ENCODE results near the gene AJAP1.

The AJAP1 gene

DNA sequence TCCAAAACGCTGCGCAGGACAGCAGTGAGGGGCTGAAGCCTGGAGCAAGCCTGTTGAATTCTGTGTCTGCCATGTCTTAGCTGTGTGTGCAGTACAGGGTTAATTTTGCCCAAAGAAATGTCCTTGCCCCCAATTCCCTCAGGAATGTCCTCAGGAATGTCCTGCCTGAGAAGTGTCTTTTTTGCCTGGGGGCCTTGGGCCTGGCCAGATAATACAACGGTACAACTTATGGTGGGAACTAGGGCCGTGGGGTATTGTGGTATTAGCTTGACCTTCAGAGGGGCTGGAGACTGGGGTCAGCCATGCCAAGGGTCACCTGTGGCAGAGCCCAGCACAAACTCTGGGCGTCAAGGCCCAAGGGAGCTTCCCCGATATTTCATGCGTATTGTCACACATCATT is 107.7 kb downstream of the AJAP1 start:
- no peak for TF ChIP-seq CTCF (IDR thresholded peaks at IDR 0.05; ENCODE audit: control extremely low read depth, extremely low read depth, low read depth, missing control alignments)
- DNase-seq (ENCODE audit: extremely low spot score) = no peak
- CTCF ChIA-PET = no interaction called here
- POLR2A ChIA-PET = interaction anchor here (0.6 kb wide), 1 partner anchor 11 kb away, joined by 3 read pairs; no protein-coding TSS in a partner anchor

- POLR2A ChIA-PET = no interaction called here
- no peak for DNase-seq (ENCODE audit: extremely low spot score)
- no peak for TF ChIP-seq CTCF (IDR thresholded peaks at IDR 0.05; ENCODE audit: control extremely low read depth, extremely low read depth, low read depth, missing control alignments)
- CTCF ChIA-PET = no interaction called here
Measured at GRCh38 chr1:4767308-4767707, 112.9 kb downstream of the AJAP1 start.

- ChIA-PET POLR2A (no interaction called here), CTCF (no interaction called here)
- no peak for TF ChIP-seq CTCF (IDR thresholded peaks at IDR 0.05; ENCODE audit: control extremely low read depth, extremely low read depth, low read depth, missing control alignments)
- no peak for DNase-seq (ENCODE audit: extremely low spot score)
Measured at GRCh38 chr1:4768553-4768952, 114.1 kb downstream of the AJAP1 start.

DNA sequence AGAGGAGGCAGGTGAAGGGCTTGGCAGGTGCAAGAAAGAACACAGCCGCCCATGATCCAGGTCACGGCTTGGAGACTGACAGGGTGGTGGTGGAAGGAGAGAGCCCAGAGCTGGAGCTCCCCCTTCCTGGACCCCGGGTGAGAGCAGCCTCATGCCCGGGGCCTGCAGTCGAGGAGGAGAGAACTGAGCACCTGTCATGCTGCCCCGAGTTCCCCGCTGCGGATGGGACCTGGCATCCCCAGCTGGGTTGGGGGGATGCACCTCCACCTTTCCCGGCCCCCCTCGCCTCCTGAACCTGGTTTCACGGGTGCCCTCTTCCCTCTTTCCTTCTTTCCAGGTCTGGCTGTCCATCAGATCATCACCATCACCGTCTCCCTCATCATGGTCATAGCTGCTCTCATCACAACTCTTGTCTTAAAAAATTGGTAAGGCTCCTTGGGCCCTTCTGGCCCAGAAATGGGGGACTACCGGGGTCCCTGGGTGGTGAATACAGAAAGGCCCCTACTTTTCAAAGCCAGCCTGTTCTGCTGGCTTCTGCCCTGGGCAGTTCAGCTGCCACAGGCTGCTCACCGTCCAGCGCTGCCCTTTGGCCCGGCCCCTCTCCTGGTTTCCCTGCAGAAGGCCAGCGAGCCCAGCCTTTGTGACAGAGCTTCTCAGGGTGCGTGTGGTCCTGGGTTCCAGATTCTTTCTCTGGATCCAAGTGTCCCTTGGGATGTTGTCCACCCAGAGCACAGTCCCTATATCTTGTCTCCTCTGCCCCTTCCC is 115.3 kb downstream of the AJAP1 start:
- POLR2A ChIA-PET = no interaction called here
- no peak for TF ChIP-seq CTCF (IDR thresholded peaks at IDR 0.05; ENCODE audit: control extremely low read depth, extremely low read depth, low read depth, missing control alignments)
- no peak for DNase-seq (ENCODE audit: extremely low spot score)
- CTCF ChIA-PET = no interaction called here

GRCh38 chr1:4770713-4771112 is 116.3 kb downstream of the AJAP1 start:
- ChIA-PET POLR2A (no interaction called here), CTCF (no interaction called here)
- DNase-seq (ENCODE audit: extremely low spot score) = no peak
- TF ChIP-seq CTCF (IDR thresholded peaks at IDR 0.05; ENCODE audit: control extremely low read depth, extremely low read depth, low read depth, missing control alignments) = no peak

DNA sequence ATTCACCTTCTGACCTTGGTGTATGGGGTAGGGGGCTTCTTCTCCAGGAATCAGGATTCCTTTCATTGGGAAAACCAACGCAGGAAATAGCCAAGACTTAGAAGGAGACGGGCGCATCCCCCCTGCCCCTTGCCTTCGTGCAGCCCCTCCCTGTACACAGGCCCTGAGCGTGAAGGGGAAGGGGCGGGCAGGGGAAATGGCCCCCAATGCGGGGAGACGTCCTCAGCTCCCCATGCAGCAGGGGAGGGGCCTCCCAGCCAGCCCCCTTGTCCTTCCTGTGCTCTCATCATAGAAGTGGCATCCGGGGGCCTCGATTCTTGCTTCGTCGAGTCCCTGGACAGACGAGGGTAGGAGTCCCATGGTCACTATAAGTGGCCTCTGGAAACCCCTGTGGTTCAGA is 116.9 kb downstream of the AJAP1 start:
- DNase-seq (ENCODE audit: extremely low spot score) = no peak
- ChIA-PET CTCF (interaction anchor here (1.6 kb wide), 1 partner anchor 10 kb away, joined by 3 read pairs; no protein-coding TSS in a partner anchor), POLR2A (no interaction called here)
- no peak for TF ChIP-seq CTCF (IDR thresholded peaks at IDR 0.05; ENCODE audit: control extremely low read depth, extremely low read depth, low read depth, missing control alignments)

Measured in GM10248 (cell line).